SIG-M5 (cell line): ENCODE measurements around the gene CLN3.
"Not testable (repeated sequence)": the region's sequence is repeated elsewhere in the genome, so short reads cannot be mapped to it uniquely, and the experiment has no call there.

ENCODE experiments used
- DNase-seq: peaks from one replicate; lab custom pipeline; 2025; lab: John Stamatoyannopoulos, UW

The CLN3 gene

GRCh38 chr16:28513484-28514181 is 21.8 kb upstream of the CLN3 start:
- DNase-seq, result no peak

GRCh38 chr16:28511801-28512789 is 20.2 kb upstream of the CLN3 start:
- no peak for DNase-seq

GRCh38 chr16:28511031-28511430 is 19.2 kb upstream of the CLN3 start:
- DNase-seq, result no peak

- no peak for DNase-seq
Measured at GRCh38 chr16:28505489-28506137, 13.7 kb upstream of the CLN3 start.

- no peak for DNase-seq
Measured at GRCh38 chr16:28504707-28505404, 13.0 kb upstream of the CLN3 start.

GRCh38 chr16:28503470-28504259 is 11.8 kb upstream of the CLN3 start:
- DNase-seq, result no peak

- DNase-seq, result no peak
Measured at GRCh38 chr16:28502290-28502689, 10.4 kb upstream of the CLN3 start.

GRCh38 chr16:28501258-28502232 is 9.7 kb upstream of the CLN3 start:
- no peak for DNase-seq

GRCh38 chr16:28500476-28501180 is 8.8 kb upstream of the CLN3 start:
- not testable (repeated sequence) for DNase-seq

GRCh38 chr16:28499854-28500253 is 8.0 kb upstream of the CLN3 start:
- no peak for DNase-seq

- DNase-seq, result no peak
Measured at GRCh38 chr16:28498666-28499381, 7.0 kb upstream of the CLN3 start.

- DNase-seq, result no peak
Measured at GRCh38 chr16:28497861-28498599, 6.2 kb upstream of the CLN3 start.

- no peak for DNase-seq
Measured at GRCh38 chr16:28497386-28497785, 5.5 kb upstream of the CLN3 start.

GRCh38 chr16:28496844-28497243 is 5.0 kb upstream of the CLN3 start:
- no peak for DNase-seq

GRCh38 chr16:28495795-28496749 is 4.2 kb upstream of the CLN3 start:
- no peak for DNase-seq

- no peak for DNase-seq
Measured at GRCh38 chr16:28495098-28495793, 3.4 kb upstream of the CLN3 start.
